Vagina (tissue), 2 donors: ENCODE measurements around the gene PFDN1.

Experiments
- POLR2A ChIP-seq, 2 donors: fragments of 450-650 bp; IDR thresholded peaks; one replicate each; pipeline ENCODE4 v1.6.1; 2017; ENCODE audit warnings: antibody characterized with exemption in 2 of 2, mild to moderate bottlenecking in 2 of 2, moderate library complexity in 2 of 2
- POLR2AphosphoS5 ChIP-seq, 2 donors: sonication (generic); formaldehyde crosslinking; IDR thresholded peaks; one replicate each; pipeline ENCODE4 v1.9.0; 2017; ENCODE audit warnings: antibody characterized with exemption in 2 of 2, mild to moderate bottlenecking in 2 of 2, low read depth in 1 of 2; ENCODE audit not compliant: insufficient read depth in 1 of 2
- TF ChIP-seq, protein P1 (sequence below), 3 experiments: fragments of 450-650 bp in 2 of 3; fragments of 200-600 bp in 1 of 3; sonication (generic) in 1 of 3; IDR thresholded peaks; one replicate each; pipeline ENCODE4 v1.5.1; 2017 to 2019; ENCODE audit warnings: antibody characterized with exemption in 3 of 3, mild to moderate bottlenecking in 2 of 3, moderate library complexity in 2 of 3

DNA sequence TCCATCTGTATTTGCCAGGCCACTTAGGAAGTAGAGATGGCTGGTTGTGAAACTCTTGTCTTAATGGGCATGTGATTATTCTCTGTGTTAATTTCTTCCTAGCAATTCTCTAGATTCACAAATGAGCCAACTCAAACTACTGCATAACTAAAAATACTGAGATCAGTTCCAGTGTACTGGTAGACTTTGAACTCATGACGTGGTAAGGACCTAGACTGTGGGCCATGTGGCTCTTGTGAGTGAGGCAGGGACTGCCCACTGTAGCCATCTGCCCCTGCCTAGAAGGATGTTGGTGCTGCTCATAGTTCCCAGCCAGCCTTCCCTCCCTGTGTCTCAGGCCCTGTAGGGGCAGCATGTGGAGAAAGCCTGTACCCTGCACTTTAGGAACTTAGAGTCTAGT lies 80.5 kb downstream of the PFDN1 start:
- TF ChIP-seq, protein P1, sequence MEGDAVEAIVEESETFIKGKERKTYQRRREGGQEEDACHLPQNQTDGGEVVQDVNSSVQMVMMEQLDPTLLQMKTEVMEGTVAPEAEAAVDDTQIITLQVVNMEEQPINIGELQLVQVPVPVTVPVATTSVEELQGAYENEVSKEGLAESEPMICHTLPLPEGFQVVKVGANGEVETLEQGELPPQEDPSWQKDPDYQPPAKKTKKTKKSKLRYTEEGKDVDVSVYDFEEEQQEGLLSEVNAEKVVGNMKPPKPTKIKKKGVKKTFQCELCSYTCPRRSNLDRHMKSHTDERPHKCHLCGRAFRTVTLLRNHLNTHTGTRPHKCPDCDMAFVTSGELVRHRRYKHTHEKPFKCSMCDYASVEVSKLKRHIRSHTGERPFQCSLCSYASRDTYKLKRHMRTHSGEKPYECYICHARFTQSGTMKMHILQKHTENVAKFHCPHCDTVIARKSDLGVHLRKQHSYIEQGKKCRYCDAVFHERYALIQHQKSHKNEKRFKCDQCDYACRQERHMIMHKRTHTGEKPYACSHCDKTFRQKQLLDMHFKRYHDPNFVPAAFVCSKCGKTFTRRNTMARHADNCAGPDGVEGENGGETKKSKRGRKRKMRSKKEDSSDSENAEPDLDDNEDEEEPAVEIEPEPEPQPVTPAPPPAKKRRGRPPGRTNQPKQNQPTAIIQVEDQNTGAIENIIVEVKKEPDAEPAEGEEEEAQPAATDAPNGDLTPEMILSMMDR (IDR thresholded peaks at IDR 0.05), result no peak
- TF ChIP-seq POLR2A (IDR thresholded peaks at IDR 0.05), result no peak
- no peak for TF ChIP-seq POLR2AphosphoS5 (IDR thresholded peaks at IDR 0.05; ENCODE audit: insufficient read depth in 1 of 2, low read depth in 1 of 2)
